HL-60 (cell line): Measurements from ENCODE around the gene PGAP3.

Experiments used
- DNase-seq, 2 experiments: peaks; one replicate each; pipeline ENCODE4 v3.0.0-alpha.2; 2010 to 2020; ENCODE audit warnings: low read depth in 1 of 2, low spot score in 1 of 2
- H3K27ac ChIP-seq: fragments of 250-450 bp; sonication (Bioruptor Pico); replicated peaks from 2 replicates; pipeline ENCODE4 v1.5.1; 2020; ENCODE audit warnings: mild to moderate bottlenecking, moderate library complexity
- H3K27me3 ChIP-seq: fragments of 250-450 bp; sonication (Bioruptor Pico); 2 replicates; pipeline ENCODE4 v1.5.1; 2021; ENCODE audit warnings: mild to moderate bottlenecking, moderate library complexity; ENCODE audit not compliant: insufficient read depth, poor library complexity, severe bottlenecking
- H3K4me3 ChIP-seq: replicated peaks from 2 replicates; pipeline ENCODE4 v1.5.1; 2011; ENCODE audit warnings: mild to moderate bottlenecking, control low read depth, low read length; ENCODE audit not compliant: insufficient read depth
- CTCF ChIP-seq: IDR thresholded peaks from one replicate; pipeline ENCODE4 v1.5.1; 2011; ENCODE audit warnings: low read length, control low read depth, inconsistent platforms; ENCODE audit not compliant: insufficient read depth
- GABPA ChIP-seq: IDR thresholded peaks from 2 replicates; pipeline ENCODE4 v1.6.1; 2012; ENCODE audit warnings: low read depth
- POLR2AphosphoS5 ChIP-seq: IDR thresholded peaks from 2 replicates; pipeline ENCODE4 v1.6.1; 2012; ENCODE audit warnings: low read depth
- REST ChIP-seq: IDR thresholded peaks from 2 replicates; pipeline ENCODE4 v1.6.1; 2012; ENCODE audit warnings: low read depth; ENCODE audit not compliant: insufficient replicate concordance
- SPI1 ChIP-seq: IDR thresholded peaks from 2 replicates; pipeline ENCODE4 v1.6.1; 2012; ENCODE audit warnings: low read depth, mild to moderate bottlenecking, borderline replicate concordance

Gene PGAP3

GRCh38 chr17:39670746-39671145, 17.1 kb downstream of the PGAP3 start:
- Histone ChIP-seq H3K27ac (no peak overlapping the region), H3K27me3 (peaks cover 43% of the 10 kb centered on the region), H3K4me3 (no peak overlapping the region)
- TF ChIP-seq CTCF (no peak), REST (no peak)
- no peak for DNase-seq

- no peak for TF ChIP-seq REST
- no peak for TF ChIP-seq POLR2AphosphoS5
- no peak overlapping the region for H3K4me3 ChIP-seq
- H3K27ac ChIP-seq: no peak overlapping the region
- peaks cover 43% of the 10 kb centered on the region for H3K27me3 ChIP-seq
- no peak for DNase-seq
Observed at GRCh38 chr17:39669897-39670735, 17.7 kb downstream of the PGAP3 start.

GRCh38 chr17:39667945-39668924, 19.6 kb downstream of the PGAP3 start, which contains the start of gene PNMT:
TSS of gene PNMT (plus strand) at chr17:39668453. CDS start at chr17:39668476, 23 bp downstream.
- TF ChIP-seq REST: no peak
- TF ChIP-seq SPI1: no peak
- no peak for TF ChIP-seq CTCF
- no peak for TF ChIP-seq GABPA
- no peak for TF ChIP-seq POLR2AphosphoS5
- no peak within 1 kb of the TSS for H3K27ac ChIP-seq
- peak in 1 of 2 experiments; percentile 58 for DNase-seq
- no peak within 1 kb of the TSS; the same call in 1 of the 2 replicates for H3K4me3 ChIP-seq
- peaks cover 43% of the 10 kb centered on the region for H3K27me3 ChIP-seq
